Measurements from ENCODE around the gene SBK2.

GRCh38 chr19:55563261-55563690 lies 26.3 kb upstream of the SBK2 start:
- TF ChIP-seq, protein P1, sequence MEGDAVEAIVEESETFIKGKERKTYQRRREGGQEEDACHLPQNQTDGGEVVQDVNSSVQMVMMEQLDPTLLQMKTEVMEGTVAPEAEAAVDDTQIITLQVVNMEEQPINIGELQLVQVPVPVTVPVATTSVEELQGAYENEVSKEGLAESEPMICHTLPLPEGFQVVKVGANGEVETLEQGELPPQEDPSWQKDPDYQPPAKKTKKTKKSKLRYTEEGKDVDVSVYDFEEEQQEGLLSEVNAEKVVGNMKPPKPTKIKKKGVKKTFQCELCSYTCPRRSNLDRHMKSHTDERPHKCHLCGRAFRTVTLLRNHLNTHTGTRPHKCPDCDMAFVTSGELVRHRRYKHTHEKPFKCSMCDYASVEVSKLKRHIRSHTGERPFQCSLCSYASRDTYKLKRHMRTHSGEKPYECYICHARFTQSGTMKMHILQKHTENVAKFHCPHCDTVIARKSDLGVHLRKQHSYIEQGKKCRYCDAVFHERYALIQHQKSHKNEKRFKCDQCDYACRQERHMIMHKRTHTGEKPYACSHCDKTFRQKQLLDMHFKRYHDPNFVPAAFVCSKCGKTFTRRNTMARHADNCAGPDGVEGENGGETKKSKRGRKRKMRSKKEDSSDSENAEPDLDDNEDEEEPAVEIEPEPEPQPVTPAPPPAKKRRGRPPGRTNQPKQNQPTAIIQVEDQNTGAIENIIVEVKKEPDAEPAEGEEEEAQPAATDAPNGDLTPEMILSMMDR (IDR thresholded peaks at IDR 0.05; ENCODE audit: insufficient read depth, low read length, poor library complexity, severe bottlenecking) = no peak
- no peak for TF ChIP-seq EZH2phosphoT487 (conservative IDR thresholded peaks at IDR 0.05; ENCODE audit: low read length)
